Stimulated activated CD4-positive, alpha-beta T cell treated with anti-CD3 and anti-CD28 coated beads, TNF-alpha, amount 100 ng/mL, for 4 hours (primary cell): Measurements from ENCODE around the gene SPATA46.
"Not testable (repeated sequence)": the region's sequence is repeated elsewhere in the genome, so short reads cannot be mapped to it uniquely, and the experiment has no call there.

ENCODE experiments used
- DNase-seq, 3 experiments: peaks; one replicate each; pipeline ENCODE4 v3.0.0-alpha.2; 2020; ENCODE audit warnings: low read depth in 3 of 3

The SPATA46 gene

DNA sequence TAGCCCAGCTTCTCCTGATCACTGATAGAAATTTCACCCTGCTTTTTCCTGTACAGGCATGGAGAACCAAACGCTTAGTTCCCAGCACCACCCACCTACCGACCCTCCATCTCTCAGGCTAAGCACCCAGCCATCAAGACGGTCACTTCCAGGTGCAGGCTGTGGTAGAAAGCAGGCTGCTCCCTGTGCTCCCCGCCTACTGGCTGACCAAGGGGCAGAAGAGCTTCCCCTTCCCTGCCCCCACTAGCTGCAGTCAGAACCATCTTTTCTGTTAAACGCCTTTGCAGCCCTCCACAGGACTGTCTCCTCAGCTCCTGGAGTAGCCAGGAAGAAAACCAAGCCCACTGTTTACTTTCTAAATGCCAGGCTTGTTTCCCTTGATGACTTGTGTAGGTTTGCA lies 23.0 kb downstream of the SPATA46 start:
- DNase-seq: no peak

DNA sequence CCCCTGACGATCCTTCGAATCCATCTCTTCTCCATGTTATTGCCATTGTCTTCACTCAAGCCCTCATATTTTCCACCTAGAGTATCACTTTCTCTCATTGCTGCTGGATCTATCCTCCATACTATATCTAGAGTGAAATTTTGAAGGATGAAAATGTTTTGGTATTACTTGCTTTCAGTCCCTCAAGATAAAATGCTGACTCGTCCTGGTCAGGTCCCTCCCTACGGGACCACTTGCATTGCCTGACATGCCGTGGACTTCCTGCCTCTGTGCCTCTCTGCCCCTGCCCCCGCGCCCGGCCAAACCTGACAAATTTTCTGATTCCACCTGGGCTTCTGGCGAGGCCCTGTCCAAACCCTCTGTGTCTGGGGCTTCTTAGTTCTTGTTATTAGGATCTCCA lies 23.6 kb downstream of the SPATA46 start:
- DNase-seq: no peak

DNA sequence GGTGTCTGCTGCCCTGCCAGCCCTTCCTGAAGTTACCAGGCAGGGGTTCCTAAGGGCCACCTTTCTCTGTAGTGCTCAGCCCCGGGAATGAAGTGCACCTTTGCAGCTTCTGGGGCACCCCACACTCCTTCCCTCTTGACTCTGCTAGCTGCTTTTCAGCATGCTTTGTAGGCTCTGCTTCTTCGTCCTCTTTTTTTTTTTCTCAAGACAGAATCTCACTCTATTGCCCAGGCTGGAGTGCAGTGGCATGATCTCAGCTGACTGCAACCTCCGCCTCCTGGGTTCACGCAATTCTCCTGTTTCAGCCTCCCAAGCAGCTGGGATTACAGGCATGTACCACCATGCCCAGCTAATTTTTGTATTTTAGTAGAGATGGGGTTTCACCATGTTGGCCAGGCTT lies 24.8 kb downstream of the SPATA46 start:
- DNase-seq: not testable (repeated sequence)

DNA sequence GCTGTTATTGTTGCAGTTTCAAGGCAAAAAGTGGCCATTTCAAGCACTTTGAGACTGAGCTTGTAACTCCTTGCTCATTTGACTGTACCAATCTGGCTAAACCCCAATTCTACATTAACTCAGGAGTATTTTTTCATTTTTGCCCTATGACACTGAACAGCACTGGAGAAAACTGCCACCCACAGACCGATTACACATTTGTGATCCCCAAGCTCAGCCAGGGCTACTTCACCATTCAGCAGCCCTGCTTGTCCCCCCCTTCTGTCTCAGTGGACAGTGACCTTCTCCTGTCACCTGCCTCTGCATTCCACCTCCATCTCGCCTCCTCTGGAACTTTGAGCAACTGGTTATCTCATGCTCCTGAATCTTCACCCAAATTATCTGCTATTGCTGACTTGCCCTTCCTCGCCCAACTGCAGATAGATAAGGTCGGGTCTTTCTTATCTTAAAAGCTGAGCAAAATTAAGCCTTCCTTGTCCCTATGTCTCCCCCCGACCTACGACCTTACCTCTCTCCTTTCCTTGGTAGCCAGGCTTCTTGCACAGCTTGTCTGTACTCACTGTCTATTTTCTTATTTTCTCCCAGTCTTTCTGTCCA lies 25.3 kb downstream of the SPATA46 start:
- DNase-seq: no peak

- no peak for DNase-seq
These were observed 26.9 kb downstream of the SPATA46 start for GRCh38 chr1:162349635-162350330.

DNA sequence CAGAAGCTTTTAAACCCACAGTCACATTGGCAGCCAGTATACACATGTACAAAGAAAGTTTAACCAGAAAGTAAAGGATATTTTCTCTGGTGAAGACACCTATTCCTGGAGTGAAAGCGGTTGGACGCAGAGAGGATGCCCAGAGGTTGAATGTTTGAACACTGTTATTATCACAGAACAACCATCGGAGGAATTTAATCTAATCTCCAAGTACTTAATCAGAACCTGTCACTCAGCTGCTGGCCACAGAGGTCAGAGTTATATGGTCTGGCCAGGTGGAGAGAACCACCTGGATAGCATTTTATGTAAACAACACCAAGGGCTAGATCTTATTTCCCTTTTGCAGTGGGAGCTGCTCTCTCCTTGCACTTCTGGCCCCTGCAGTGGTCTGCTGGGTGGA lies 29.4 kb downstream of the SPATA46 start:
- no peak for DNase-seq

DNA sequence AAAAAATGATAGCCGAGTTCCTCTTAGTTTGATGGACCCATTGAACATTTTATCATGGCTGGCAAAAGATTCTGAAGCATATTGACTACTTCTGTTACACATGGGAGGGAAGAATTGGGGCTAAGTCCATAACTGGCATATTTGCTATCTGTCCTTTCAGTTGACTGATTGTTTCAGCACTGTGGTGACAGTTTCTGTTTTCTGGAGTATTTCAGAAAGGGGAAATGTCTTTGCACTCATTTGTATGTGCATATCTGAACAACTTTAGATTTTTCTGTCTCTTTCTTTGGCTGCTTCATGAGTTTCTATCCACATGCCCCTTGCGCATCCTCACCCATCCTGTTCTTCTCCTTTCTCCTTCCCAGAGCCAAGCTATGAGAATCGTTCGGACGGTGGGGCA lies 33.2 kb downstream of the SPATA46 start:
- no peak for DNase-seq

DNA sequence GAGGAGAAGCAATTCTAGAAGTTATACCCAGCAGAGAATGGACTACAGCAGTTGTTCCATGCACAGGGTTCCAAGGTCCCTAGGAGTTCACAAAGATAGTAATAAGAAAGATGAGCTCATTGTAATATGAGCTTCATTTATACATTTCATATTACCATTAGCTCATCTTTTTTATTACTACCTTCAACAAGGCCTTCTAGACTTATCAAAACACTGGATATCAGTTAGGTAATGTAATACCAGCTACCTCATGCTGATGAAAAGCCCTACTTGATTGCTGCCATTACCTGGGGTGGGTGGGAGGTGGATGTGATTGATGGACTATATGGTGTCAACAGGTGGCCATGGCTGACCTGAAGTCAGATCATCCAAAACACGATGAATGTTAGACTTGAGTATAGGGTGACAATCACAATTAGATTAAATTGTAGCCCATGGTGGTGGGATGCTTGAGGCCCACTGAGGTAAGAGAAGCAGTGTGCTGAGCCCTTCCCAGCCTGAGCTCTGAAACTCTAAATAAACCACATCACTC lies 34.1 kb downstream of the SPATA46 start:
- no peak for DNase-seq

GRCh38 chr1:162336621-162337285 lies 39.9 kb downstream of the SPATA46 start:
- no peak for DNase-seq

DNA sequence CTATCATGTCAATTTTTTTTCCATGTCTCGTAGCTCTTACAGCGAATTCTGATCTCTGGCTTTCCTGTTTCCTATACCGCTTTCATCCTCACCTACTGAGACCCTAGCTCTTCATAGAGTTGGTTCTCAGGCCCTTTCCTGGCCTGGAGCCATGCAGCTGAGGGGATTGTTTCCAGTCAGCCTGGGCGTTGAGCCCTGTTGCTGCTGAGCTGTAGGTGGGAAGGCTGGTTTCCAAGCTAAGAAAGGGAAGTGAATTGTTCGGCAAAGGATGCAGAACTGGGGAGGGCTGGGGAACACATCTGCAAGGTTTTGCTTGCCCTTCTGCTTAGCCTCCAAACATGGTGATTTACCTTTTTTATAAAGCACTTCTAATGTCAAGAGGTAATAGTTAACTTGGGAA lies 41.5 kb downstream of the SPATA46 start:
- DNase-seq: no peak

- no peak for DNase-seq
These were observed 42.7 kb downstream of the SPATA46 start for GRCh38 chr1:162333991-162334390.

GRCh38 chr1:162329826-162330225 lies 46.8 kb downstream of the SPATA46 start:
- no peak for DNase-seq

GRCh38 chr1:162328512-162328911 lies 48.1 kb downstream of the SPATA46 start:
- DNase-seq: no peak

- no peak for DNase-seq
These were observed 48.9 kb downstream of the SPATA46 start for GRCh38 chr1:162327788-162328165.

- DNase-seq: no peak
These were observed 49.4 kb downstream of the SPATA46 start for GRCh38 chr1:162327144-162327787.

DNA sequence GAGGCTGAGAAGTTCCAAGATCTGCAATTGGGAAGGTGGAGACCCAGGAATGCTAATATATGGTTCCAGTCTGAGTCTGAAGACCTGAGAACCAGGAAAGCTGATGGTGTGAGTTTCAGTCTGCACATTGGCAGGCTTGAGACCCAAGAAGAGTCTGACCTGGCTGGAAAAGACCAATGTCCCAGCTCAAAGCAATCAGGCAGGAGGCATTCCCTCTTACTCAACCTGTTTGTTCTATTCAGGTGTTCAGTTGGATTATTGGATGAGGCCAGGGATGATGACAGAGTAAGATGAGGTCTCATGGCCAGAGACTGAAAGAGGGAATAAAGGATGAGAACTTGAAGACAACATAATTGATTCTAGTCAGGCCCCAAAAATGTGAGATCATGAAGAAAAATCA lies 50.1 kb downstream of the SPATA46 start:
- DNase-seq: no peak

- no peak for DNase-seq
These were observed 52.3 kb downstream of the SPATA46 start for GRCh38 chr1:162324396-162324795.
